WTC11 (cell line): ENCODE data around the gene OR5P2.

Source experiments
- SMAD4 ChIP-seq: sonication (generic); formaldehyde crosslinking; IDR thresholded peaks from 2 replicates; pipeline ENCODE4 v1.8.0; 2022; ENCODE audit warnings: mild to moderate bottlenecking, missing genetic modification reagents
- USF1 ChIP-seq: sonication (generic); formaldehyde crosslinking; IDR thresholded peaks from 2 replicates; pipeline ENCODE4 v1.8.0; 2022; ENCODE audit warnings: mild to moderate bottlenecking, missing genetic modification reagents
- ZNF219 ChIP-seq: sonication (generic); formaldehyde crosslinking; IDR thresholded peaks from 2 replicates; pipeline ENCODE4 v1.8.0; 2023; ENCODE audit warnings: missing genetic modification reagents, mild to moderate bottlenecking, borderline replicate concordance

- TF ChIP-seq ZNF219 (CRISPR knock-in tag) (no peak), USF1 (no peak), SMAD4 (CRISPR knock-in tag) (no peak)
Observed at GRCh38 chr11:7749456-7749855, 47.3 kb downstream of the OR5P2 start.
